SKM-1 (cell line): ENCODE results near the gene SLC34A1.
A peak's percentile ranks its signal among the peaks of the same experiment; 100 is the strongest.
"Not testable (repeated sequence)": the region's sequence is repeated elsewhere in the genome, so short reads cannot be mapped to it uniquely, and the experiment has no call there.

Experiments used
- DNase-seq: peaks from one replicate; lab custom pipeline; 2025; ENCODE audit not compliant: unreplicated experiment; lab: John Stamatoyannopoulos, UW

Gene SLC34A1

DNA sequence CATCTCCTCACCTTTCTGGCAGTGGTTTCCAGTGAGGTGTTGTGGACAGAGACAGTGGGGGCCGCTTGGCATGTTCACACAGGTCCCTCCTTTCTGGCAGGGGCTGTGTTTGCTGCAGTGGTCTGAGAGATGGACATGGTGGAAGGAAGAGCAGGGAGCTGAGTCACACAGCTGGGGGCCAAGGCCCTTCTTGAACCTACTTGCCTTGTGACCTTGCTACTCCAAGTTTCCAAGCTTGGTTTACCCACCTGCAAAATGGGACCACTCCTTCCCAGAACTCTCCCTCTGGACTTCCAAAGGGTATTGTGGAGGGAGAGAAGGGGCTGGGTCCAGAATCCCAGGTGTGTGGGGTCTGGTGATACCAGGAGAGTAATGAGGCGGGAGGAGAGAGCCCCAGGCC lies 21.1 kb downstream of the SLC34A1 start:
- no peak for DNase-seq

DNA sequence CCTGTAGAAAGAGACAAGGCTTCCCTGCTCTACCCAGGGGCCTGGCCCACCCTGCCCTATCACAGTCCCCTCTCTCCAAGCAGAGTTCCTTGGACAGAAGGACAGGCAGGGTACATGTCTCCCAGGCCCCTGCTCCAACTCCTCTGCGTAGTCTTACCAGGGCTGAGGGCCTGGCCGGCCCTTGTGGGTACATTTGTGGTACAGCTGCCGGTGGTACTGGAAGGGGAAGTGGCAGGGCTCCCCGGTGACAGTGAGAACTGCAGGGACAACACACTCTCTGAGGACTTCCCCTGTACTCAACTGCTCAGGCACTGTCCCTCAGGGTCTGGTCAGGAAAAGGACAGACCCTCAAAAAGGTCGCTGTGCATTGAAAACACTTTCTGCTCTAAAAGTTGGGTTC lies 21.6 kb downstream of the SLC34A1 start:
- DNase-seq: peak; percentile 71

DNA sequence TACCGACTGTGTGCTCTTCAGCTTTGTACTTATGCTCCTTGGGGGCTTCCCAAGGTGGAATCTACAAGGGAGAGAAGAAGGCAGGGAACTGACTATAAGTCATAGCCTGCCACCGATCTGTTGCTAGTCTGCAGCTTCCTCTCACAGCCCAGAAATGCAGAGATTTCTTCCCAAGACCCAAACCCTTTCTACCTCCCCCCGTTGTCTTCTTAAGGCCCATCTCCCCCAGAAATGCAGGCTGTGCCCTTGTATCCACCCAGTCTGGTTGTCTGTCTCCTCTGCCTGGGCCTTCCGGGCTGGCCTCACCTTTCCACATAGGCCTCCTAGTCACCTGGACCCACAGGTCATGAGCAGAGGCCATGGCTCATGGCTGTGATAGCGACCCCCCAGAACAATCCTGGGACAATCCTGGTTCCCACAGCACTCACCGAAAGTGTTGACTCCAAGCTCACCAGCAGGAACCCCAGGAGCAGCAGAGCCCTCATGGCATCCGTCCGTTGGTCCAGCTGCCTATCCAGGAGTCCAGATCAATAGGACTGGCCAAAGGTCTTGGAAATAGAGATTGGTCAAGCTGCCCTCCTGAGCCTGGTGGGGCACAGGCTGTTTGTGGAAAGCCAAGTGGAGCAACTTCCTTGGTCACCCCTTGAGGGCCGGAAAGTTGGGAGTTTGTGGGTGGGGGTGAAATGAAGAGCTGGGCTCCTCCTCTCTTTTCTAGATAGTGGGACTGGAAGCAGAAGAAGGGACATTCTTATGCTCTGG lies 25.0 kb downstream of the SLC34A1 start, which contains the start of gene F12:
Gene F12, minus strand, starts transcription at position 522 of the 759 bp plus-strand sequence. Its CDS starts 37 bp downstream, at position 485.
- DNase-seq: no peak

DNA sequence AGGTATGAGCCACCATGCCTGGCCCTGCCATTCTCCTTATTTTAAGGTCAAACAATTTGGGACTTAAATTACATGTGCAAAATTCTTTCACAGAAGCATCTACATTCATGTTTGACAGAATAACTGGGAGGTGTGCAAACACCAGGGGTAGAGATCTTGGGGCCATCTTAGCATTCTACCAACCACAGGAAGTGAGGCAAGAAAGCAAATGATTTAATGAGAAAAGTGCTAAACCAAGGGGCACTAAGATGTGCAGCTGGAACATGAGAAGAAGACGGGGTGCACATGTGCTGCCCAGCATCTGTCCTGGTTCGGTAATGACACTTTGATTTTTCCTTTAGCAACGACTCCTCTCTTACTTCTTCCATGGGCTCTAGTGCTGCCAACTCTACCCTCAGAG lies 26.3 kb downstream of the SLC34A1 start:
- no peak for DNase-seq

DNA sequence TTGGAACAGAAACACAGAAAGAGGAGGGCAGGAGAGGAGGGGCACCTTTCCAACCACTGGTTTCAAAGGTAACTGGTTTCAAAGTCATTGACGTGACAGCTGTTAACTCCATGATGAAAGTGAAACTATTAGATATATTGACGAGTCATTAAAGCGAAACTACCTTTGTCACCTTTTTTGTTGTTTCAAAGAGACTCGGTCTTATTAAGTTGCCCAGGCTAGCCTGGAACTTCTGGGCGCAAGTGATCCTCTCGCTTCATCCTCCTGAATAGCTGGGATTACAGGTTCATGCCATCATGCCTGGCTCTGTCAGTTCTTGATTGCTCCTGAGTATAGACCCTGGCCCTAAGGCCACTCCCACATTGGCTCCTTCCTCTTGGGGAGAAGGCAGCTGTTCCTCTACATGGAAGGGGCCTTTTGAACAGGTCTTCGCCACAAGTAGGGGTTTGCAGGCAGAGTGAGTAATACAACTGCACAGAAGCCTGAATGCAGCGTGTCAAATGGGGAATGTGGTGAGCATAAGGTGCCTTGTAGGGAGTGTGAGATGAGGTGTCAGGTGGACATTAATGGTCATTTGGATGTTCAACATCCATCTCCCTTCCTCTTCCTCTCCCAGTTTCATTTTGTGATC lies 28.5 kb downstream of the SLC34A1 start:
- no peak for DNase-seq

DNA sequence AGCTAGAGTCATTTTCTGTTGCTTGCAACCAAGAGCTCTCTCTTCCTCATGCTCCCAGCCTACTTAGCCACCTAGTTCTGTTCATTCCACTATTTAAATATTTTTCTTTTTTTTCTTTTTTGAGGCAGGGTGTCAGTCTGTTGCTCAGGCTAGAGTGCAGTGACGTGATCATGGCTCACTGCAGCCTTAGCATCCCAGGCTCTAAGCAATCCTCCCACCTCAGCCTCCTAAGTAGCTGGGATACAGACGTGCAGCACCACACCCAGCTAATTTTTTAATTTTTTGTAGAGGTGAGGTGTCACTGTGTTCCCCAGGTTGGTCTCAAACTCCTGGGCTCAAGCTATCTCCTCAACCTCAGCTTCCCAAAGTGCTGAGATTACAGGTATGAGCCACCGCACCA lies 30.2 kb downstream of the SLC34A1 start:
- no peak for DNase-seq

DNA sequence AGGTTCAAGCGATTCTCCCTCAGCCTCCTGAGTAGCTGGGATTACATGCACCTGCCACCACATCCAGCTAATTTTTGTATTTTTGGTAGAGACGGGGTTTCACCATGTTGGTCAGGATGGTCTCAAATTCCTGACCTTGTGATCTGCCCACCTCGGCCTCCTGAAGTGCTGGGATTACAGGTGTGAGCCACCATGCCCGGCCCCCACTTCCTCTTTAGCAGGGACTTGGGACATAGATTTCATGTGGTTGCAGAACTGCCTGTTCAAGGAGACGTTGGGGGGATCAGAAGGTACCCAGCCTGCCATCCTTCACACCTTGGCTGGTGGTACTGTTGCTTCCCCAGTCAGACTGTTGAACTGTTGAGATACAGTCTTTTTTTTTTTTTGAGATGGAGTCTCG lies 32.8 kb downstream of the SLC34A1 start:
- DNase-seq: not testable (repeated sequence)

DNA sequence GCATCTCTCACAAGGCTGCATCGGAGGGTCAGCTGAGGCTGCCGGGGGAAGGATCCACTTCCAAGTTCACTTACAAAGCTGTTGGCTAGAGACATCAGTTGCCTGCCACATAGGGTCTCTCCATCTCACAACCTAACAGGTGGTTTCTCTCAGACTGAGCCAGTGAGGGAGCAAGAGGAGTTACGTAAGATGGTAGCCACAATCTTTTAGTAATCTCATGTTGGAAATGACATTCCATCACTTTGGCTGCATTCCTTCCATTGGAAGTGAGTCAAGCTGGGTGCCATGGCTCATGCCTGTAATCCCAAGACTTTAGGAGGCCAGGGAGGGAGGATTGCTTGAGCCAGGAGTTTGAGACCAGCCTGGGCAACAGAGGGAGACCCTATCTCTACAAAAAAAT lies 34.8 kb downstream of the SLC34A1 start:
- DNase-seq: no peak

DNA sequence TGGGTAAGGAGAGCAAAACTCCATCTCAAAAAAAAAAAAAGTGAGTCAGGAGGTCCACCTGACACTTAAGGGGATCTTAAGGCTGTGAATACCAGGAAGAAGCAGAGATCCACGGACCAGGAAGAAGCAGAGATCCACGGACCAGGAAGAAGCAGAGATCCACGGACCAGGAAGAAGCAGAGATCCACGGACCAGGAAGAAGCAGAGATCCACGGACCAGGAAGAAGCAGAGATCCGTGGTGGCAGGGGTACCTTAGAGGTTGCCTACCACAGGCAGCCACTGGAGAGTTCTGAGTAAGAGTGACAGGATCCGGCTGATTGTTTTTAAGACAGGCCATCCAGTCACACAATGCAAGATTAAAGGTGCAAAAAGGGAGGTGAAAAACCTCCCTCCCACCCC lies 36.2 kb downstream of the SLC34A1 start:
- DNase-seq: not testable (repeated sequence)

DNA sequence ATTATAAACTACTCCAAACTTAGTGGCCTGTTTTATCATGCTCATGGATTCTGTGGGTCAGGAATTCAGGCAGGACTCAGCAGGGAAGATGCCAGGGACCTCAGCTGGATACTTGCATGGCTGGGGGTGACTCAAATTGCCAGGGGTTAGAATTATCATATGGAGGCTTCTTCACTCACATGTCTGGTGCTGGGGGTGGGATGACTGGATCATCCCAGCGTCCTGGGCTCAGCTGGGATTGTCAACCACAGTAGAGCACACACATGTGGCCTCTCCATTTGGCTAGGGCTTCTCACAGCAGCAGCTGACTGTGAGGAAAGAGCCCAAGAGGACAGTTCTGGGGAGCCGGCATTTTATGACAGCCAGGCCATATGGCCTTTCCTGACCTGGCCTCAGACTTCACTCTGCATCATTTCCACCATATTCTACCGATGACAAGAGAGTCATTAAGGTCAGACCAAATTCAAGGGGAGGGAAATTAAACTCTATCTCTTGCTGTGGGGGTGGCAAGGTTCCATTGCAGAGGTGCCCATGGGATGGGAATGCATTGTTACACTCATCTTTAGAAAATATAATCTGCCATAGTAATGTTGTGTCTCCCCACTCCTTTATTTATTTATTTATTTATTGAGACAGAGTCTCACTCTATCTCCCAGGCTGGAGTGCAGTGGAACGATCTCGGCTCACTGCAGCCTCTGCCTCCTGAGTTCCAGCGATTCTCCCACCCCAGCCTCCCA lies 37.0 kb downstream of the SLC34A1 start:
- no peak for DNase-seq

DNA sequence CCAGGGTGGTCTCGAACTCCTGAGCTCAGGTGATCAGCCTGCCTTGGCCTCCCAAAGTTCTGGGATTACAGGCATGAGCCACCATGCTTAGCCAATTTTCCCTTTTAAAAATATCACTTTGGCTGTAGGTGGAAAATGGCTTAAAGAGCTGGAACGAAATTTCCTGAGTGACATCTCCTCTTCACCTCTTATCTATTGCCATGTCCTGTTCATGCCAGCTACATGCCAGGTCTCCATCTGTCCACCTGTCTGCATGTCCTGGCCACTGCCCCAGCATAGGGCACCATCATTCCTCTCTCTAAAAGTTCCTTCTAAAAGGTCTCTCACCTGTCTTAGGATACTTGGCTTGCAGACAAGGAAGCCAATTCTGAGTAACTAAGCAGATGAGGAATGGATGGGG lies 39.4 kb downstream of the SLC34A1 start:
- no peak for DNase-seq

DNA sequence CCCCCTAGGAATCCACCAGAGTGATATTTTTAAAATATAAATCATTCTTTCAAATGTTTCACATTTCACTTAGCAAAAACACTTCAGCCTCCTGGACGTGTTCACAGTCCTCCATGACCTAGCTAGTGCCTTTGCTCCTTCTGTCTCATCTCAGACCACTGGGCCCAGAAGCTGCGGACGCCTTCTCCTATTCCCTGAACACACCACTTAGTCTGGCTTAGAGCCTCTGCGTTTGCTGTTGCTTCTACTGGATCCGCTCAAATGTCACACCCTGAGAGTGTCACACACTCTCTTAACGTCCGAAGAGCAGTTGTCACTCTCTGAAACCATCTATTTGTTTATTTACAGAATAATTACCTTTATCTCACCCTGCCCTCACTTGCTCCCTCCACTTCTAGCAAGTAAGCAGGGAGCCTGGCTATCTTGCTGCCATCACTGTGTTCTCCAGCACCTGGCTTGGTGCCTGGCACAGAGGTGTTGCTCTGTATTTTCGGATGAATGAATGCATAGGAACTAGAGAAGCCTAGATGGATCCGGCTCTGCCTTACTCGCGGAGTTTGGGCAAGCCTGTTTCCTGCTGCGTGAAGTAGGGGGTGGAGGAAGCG lies 41.1 kb downstream of the SLC34A1 start:
- no peak for DNase-seq

DNA sequence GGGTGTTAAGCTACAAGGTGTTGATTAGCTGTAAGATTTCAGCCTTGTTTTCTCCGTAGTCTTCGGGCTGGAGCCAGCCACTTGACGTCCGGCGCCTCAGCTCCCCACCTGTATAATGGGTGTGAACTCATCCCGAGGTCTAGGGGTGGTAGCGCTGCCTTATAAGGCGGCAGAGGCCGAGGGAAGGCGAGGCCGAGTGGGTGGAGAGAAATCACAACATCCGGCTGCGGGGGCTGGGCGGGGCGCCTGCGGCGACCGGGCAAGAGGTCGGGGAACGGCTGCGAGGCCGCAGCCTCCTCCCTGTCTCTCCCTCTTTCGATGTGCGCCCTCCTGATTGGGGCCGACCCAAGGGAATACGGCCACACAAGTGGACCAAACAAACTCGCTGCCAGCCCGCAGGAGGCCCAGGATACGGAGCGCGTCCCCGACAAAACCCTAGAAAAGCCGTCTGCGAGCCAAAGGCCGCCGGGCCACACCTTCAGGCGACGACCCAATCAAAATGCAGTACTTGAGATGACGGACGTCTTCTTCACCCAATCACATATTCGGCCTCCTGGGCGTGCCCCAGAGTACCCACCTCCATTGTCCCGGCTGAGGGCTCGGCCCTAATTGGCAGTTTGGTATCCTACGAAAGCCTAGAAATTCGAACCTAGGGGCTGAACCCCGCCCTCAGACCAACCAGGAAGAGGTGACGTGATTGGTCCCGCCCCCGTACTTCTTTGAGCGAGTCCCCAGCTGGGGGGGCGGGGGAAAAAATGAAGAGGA lies 41.7 kb downstream of the SLC34A1 start:
- peak; percentile 99 for DNase-seq

DNA sequence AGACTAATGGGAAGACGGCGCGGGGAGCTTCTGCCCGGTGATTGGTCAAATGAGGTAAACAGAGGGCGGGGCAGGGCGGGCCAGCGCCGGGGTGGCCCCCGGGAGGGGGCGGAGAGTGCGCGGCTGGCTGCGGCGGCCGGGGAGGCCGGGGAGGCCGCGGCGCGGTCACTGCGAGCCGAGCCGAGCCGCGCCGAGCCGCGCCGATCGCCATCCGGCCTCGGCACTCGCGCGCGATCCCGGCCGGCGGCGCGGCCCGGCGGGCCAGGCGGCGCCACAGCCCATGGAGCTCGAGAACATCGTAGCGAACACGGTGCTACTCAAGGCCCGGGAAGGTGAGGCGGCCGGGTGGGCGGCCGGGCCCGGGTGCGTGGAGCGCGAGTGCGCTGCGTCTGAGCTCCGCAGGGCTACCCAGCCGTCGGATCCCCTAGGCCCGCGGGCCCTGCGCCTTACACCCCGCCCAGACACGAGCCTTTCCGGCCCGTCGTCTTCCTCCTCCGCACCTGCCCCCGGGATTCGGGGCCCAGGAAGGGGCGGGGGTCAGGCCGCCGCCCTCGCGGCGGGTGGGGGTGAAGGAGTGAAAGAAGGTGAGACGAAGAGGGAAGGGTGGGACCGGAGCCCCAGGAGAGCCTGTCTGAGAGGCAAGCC lies 42.5 kb downstream of the SLC34A1 start, which contains the start of gene GRK6:
Gene GRK6, plus strand, starts transcription at position 111 of the 645 bp plus-strand sequence. Its CDS starts 170 bp downstream, at position 281.
- no peak for DNase-seq

DNA sequence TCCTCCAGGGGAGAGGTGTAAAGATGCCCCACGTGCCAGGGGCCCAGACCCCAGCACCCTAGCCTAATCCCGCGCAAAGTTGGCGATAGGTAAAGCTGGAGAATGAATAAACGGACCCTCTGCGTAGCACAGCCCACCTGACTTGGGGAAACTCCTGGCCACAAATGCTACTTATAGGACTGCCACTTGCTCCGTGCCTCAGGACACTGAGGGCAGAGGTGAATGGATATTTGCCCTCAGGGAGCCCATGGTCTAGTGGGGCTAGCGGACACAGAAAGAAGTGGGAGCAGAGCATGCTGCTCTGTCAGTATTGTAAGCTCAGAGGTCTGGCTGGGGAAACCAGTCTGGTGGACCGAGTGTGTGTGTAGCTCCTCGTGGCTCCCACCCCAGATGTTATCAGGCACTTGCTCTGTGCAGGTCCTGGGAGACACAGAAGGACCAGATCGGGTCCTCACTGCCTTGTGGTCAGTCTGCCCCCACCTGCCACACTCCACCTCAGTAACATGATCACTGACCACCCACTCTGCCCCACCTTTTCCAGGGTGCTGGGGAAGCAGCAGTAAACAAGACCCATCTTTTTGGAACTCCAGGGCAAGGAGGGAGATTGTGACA lies 43.1 kb downstream of the SLC34A1 start:
- DNase-seq: no peak

DNA sequence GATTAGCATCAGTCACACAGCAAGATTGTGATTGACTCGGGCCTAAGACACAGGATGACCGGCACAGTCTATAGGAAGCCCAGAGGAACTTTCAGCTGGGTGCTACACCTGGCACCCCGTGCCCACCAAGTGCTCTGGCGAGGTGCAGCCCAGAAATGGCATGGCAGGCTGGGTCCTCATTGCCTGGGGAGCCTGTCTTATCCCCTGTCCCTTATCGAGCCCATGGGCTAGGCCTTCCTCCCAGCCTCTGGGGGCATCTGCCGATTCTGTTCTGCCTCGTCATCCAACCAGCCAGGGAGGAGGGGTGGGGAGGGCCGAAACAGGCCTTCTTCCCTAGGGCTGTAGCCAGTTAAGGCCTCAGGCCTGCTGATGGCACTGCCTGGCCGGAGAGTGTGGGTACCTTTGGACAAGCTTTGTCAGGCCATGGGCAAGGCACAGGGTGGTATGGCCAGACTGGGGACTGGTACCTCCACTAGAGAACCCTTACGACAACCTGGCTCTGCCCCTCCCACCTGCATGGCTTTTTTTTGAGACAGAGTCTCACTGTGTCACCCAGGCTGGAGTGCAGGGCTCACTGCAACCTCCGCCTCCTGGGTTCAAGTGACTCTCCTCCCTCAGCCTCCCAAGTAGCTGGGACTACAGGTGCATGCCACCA lies 43.8 kb downstream of the SLC34A1 start:
- no peak for DNase-seq

DNA sequence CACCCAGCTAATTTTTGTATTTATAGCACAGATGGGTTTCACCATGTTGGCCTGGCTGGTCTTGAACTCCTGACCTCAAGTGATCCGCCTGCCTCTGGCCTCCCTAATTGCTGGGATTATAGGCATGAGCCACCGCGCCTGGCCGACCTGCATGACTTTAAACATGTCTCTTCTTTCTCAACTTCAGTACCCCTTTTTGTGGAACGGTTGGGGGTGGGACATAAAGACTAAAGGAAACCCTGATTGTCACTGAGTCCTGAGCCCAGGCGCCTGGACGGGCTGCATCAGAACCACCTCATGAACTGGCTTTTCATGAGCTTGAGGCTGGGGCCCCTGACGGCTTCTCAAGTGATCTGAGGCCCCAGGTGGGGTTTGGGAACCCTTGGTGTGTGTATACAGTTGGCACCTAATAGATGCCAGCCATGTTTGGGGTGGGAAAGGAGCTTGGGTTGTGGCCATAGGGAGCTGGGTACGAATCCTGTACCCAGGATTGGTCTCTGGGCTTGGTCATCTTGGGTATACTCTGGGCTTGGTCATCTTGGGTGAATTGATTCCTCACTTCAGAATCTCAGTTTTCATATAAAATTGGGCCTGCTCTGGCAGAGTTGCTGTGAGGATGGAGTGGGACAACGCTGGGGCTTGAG lies 44.5 kb downstream of the SLC34A1 start:
- DNase-seq: no peak

DNA sequence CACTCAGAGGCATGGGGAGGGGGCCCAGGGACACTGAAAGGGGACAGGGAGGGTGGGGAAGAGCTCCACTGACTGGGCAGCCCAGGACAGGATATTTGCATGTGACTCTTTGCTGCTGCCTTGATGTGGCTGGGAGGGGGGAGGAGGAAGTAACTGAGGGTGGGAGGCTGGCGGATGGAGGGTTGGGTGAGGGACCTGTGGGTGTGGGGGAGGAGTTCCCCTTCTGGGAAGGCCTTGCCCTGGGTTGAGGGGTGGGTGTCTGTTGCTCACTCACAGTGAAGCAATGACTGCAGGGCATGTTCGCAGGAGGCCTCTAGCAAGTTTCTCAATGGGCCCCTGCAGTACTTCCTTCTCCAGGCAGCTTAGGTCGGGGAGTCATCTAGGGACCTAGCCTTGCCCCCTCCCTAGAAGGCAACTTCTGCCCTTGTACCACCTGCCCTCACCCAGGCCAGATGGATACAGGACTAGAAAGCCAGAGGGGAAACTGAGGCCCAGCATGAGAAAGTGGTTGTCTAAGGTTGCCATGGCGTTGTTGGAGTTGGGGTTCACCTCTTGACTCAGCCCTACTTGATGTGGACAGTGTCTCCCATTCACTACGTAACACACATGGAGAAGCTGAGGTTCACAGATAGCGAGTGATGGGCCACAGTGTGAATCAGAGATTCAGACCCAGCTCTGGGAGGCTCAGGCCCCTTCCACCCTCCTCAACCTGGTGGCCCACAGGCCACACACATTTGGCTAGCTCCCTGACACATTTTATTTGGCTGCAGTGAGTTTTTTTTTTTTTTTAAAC lies 45.2 kb downstream of the SLC34A1 start:
- peak; percentile 98 for DNase-seq
